Activated gamma-delta T cell (primary cell): ENCODE results near the gene PRKAG2.
"Not testable (repeated sequence)": the region's sequence is repeated elsewhere in the genome, so short reads cannot be mapped to it uniquely, and the experiment has no call there.

ENCODE experiments used
- DNase-seq: peaks from one replicate; lab custom pipeline; 2025; lab: John Stamatoyannopoulos, UW

The PRKAG2 gene

GRCh38 chr7:151590071-151590849, 286.7 kb downstream of the PRKAG2 start:
- no peak for DNase-seq

DNA sequence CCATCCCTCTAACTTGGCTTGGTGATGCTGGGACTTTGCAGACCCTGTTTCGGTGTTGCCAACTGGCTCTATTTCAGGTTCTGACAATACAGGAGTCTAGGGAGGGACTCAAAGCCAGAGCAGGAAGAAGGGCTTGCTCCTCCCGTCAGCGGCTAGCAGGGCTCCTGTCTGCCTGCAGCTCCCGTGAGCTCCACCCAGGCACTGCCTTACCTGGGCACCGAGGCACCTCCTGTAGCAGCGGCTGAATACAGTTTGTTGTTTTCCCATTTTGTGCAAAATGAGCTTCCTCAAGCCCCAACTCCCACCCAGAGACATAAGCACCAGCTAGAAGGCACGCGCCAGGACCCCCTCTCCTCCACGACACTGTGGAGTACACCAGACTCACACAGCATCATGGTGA, 287.9 kb downstream of the PRKAG2 start:
- DNase-seq: no peak

- DNase-seq: no peak
These were observed 290.2 kb downstream of the PRKAG2 start for GRCh38 chr7:151586531-151587260.

GRCh38 chr7:151585744-151586393, 291.0 kb downstream of the PRKAG2 start:
- DNase-seq: no peak

GRCh38 chr7:151581741-151582140, 295.2 kb downstream of the PRKAG2 start:
- no peak for DNase-seq

DNA sequence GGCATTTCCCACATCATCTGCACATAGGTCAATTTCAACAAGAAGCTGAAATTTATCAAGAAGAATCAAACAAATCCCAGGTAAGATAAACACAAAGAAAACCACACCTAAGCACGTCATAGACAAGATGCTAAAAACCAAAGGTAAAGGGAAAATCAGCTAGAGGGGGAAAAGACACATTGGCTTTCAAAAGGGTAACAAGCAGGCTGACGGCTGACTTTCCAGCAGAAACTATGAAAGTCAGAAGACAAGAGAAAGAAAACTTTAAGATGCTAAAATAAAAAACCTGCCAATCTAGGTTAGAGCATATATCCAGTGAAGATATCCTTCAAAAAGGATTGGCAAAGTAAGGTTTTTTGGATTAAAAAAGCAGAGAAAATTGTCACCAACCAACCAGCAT, 297.3 kb downstream of the PRKAG2 start:
- DNase-seq: no peak

DNA sequence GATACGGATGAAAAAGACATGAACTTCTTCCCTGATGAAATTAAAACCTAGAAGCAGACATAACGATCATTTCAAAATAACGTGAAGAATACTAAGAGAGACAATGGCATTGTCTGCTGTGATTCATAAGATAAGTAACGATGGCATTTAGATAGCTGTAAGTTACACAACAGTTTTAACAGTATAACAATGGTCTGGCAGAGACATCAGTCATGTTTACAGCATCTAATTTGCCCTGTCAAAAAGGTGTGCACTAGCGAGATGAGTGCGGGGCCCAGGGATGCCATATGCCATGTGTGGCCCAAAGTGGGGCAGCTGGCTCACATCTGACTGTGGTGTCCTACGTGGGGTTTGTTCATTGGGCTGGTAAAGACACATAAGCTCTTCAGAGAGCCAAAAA, 301.5 kb downstream of the PRKAG2 start:
- DNase-seq: no peak

- not testable (repeated sequence) for DNase-seq
These were observed 303.9 kb downstream of the PRKAG2 start for GRCh38 chr7:151573046-151573445.

GRCh38 chr7:151572136-151572535, 304.8 kb downstream of the PRKAG2 start:
- DNase-seq: no peak

DNA sequence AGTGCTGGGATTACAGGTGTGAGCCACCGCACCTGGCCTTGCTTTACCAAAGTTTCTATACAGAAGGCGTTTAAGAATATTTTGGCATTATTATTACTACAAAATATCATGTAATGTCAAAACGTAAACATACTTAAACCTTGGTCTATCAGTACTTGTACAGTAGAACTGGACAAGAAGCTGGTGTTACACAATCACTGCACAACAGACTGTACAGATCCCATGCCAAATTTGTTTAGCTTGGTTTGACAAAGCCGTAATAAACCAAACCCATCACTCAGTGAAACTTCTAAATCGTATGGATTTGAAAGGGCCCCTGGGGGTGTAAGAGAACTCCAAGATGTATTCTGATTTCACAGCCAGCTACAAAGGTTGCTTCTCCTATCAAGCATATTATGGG, 305.4 kb downstream of the PRKAG2 start:
- DNase-seq: no peak

GRCh38 chr7:151570366-151570915, 306.5 kb downstream of the PRKAG2 start:
- no peak for DNase-seq

- no peak for DNase-seq
These were observed 307.7 kb downstream of the PRKAG2 start for GRCh38 chr7:151568956-151569940.

DNA sequence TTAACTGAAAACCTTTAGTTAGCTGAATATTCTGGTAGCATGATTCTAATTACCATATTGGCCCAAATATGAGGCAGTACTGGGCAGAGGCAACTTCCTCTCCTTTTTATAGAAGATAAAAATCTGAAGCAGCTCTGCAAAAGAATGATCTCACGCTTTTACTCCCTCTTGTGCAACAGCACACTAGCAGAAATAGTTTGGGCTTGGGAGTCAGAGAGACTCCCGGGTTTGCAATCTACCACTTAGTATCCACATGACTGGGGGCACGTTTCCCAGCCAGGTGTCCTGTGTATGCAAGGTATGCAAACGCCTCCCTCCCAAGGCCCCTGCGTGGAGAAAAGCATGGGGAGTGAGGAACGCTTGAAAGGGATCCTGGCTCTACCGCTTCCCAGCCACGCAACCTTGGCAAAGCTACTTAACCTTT, 310.0 kb downstream of the PRKAG2 start:
- no peak for DNase-seq

GRCh38 chr7:151565541-151565940, 311.4 kb downstream of the PRKAG2 start:
- DNase-seq: no peak

- no peak for DNase-seq
These were observed 316.7 kb downstream of the PRKAG2 start for GRCh38 chr7:151560243-151560642.

DNA sequence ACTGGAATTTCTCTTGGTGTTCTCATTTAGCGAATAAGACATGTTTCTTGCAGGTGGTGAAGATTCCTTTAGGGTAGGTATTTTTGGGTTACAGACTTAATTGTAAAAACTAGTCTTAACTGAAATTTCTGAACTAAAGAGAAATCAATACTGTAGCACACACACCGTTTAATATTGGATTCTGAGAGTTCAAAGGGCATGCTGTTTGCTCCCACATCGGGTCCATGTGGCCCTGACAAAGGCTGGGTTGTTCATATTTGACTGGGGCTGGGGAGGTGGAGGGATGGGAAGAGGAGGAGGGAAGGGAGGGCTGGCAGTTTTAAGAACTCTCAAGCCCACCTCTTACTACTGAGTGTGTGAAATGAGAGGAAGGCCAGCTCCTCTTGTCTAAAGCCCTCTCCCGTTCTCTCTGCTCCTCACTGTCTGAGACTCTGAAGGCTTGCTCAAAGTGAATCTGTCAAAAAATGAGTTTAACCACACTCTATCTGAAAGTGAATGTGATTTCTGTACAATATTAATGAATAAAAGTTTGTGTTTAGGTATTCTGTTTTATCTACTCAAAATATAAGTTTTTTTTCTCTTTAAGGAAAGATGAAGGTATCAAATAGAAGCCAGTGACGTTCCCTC, 317.2 kb downstream of the PRKAG2 start:
- no peak for DNase-seq

DNA sequence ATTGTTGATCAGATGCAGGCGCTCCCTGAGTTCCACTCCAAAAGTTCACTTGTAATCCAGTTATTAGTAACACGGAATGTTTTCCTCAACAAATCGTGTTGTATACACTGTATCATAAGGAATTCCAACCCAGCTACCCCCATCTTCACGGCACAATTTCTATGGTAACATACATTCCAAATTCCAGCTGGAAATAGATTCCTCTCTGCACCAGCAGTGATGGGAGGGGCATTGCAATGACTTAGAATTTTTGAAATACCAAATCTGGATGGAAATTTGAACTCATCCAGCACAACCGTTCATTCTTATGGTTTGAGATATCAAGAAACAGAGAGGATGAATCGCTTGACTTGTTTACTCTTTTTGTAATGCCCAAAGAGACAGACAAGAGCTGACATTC, 318.3 kb downstream of the PRKAG2 start:
- no peak for DNase-seq

GRCh38 chr7:151556592-151556991, 320.3 kb downstream of the PRKAG2 start:
- no peak for DNase-seq

- no peak for DNase-seq
These were observed 323.6 kb downstream of the PRKAG2 start for GRCh38 chr7:151553356-151553755.

GRCh38 chr7:151552352-151553028, 324.4 kb downstream of the PRKAG2 start:
- no peak for DNase-seq
